ENCODE data around the gene CCDC107. TPM values are rescaled to one million over a fixed set of nuclear protein-coding genes. Genes with fewer than 3 reads are reported as not detected.

CCDC107 gene
- total RNA-seq, 4 donors from 2014 or later: 5.0 to 13.2 (median 9.6) TPM

DNA sequence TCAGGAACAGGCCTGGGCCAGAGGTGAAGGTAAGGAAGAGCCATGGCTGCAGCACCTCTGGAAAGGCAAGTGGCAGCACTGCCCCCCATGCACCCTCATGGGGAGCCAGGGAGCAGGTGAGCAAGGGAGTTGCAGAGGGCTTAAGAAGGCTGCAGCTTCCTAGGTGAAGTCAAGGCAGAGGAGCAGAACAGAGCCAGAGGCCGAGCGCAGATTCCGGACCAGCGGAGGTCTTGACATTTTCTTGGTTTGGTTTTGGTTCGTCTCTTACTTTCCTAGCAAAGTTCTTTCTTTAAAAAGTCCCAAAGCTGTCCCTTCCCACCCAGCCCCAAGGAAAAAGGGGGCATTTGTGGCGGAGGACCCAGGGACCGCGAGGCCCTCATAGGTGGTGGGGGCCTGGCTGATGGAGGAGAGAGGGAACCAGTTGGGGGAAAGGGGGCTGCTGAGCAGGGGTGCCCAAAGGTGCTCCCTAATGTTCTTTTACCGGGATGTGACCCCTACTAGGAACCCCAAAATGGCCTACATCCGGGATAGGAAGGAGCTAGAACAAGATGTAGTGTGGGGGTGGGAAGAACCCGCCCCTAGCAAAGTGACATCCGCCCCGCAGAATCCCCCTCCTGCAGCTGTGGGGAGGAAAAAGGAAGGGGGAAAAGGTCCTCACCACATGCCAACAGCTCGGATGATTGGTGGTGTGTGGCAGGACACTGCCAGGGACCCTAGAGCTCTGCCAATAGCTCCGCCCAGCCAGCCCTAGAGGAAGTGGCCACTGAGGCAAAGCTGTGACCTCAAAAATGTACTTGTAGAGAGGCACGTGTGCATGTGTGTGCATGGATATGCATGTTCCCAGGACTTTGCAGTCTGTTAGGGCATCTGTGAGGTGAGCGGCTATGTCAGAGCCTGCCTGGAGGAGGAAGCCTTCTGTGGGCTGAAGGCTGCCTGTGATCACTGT is 39.0 kb upstream of the CCDC107 start:
- Histone ChIP-seq H3K4me3 (no peak overlapping the region), H3K27ac (no peak overlapping the region), H3K9me3 (no peaks in the 10 kb centered on the region), H3K36me3 (no peaks in the 10 kb centered on the region), H3K4me1 (peaks cover 10% of the 10 kb centered on the region), H3K27me3 (no peaks in the 10 kb centered on the region)
- TF ChIP-seq POLR2A (IDR thresholded peaks at IDR 0.05) (no peak), EP300 (IDR thresholded peaks at IDR 0.05) (no peak), POLR2AphosphoS5 (IDR thresholded peaks at IDR 0.05) (no peak)
- TF ChIP-seq, protein P1, sequence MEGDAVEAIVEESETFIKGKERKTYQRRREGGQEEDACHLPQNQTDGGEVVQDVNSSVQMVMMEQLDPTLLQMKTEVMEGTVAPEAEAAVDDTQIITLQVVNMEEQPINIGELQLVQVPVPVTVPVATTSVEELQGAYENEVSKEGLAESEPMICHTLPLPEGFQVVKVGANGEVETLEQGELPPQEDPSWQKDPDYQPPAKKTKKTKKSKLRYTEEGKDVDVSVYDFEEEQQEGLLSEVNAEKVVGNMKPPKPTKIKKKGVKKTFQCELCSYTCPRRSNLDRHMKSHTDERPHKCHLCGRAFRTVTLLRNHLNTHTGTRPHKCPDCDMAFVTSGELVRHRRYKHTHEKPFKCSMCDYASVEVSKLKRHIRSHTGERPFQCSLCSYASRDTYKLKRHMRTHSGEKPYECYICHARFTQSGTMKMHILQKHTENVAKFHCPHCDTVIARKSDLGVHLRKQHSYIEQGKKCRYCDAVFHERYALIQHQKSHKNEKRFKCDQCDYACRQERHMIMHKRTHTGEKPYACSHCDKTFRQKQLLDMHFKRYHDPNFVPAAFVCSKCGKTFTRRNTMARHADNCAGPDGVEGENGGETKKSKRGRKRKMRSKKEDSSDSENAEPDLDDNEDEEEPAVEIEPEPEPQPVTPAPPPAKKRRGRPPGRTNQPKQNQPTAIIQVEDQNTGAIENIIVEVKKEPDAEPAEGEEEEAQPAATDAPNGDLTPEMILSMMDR (IDR thresholded peaks at IDR 0.05): no peak
- DNase-seq (ENCODE audit: low spot score in 2 of 2): peak in 1 of 2 donors; percentile 60
- WGBS: 80% methylated on average over 17 of the region's 17 CpGs

DNA sequence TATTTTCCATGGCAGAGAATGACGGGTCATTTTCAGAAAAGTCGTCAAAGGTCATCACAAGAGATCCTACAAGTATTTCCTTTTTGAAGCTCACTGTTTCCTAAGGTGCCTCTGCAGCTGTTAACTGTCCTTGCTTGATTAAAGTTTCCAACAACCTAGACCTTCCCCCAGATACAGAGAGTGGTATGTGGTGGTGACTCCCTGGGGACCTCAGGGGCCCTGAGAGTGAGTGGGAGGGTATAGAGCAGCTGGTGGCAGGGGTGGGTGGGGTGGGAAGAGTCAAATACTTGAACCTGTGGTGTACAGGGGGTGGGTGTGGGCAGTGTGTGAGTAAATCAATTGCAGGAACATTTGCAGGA is 38.3 kb upstream of the CCDC107 start:
- WGBS: 91% methylated on average over 2 of the region's 2 CpGs
- Histone ChIP-seq H3K27me3 (no peaks in the 10 kb centered on the region), H3K4me3 (no peak overlapping the region), H3K36me3 (no peaks in the 10 kb centered on the region), H3K27ac (no peak overlapping the region), H3K9me3 (no peaks in the 10 kb centered on the region), H3K4me1 (peaks cover 10% of the 10 kb centered on the region)
- DNase-seq (ENCODE audit: low spot score in 2 of 2): peak in 1 of 2 donors; percentile 25
- TF ChIP-seq POLR2AphosphoS5 (IDR thresholded peaks at IDR 0.05): no peak
- TF ChIP-seq, protein P1 (IDR thresholded peaks at IDR 0.05): no peak
- TF ChIP-seq POLR2A (IDR thresholded peaks at IDR 0.05): no peak
- no peak for TF ChIP-seq EP300 (IDR thresholded peaks at IDR 0.05)

DNA sequence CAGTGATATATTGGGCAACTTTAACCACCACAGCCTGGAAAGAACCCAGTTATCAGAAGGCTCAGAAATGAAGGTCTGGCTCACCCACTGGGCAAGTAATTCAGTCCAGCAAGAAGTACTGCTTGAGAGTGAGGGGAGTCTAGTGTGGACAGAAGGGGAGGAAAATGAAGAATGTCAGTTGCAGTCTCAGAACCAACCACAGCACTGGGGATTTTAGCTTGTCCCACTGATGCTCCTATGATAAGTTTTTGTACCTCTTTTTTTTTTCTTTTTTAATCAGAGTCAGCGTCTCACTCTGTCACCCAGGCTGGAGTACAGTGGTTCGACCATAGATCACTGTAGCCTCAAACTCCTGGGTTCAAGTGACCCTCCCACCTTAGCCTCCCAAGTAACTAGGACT is 30.5 kb upstream of the CCDC107 start:
- WGBS: 81% methylated on average over 2 of the region's 2 CpGs
- Histone ChIP-seq H3K4me1 (no peaks in the 10 kb centered on the region), H3K4me3 (no peak overlapping the region), H3K9me3 (no peaks in the 10 kb centered on the region), H3K27ac (no peak overlapping the region), H3K27me3 (no peaks in the 10 kb centered on the region), H3K36me3 (no peaks in the 10 kb centered on the region)
- TF ChIP-seq, protein P1 (IDR thresholded peaks at IDR 0.05): no peak
- no peak for DNase-seq (ENCODE audit: low spot score in 2 of 2)

DNA sequence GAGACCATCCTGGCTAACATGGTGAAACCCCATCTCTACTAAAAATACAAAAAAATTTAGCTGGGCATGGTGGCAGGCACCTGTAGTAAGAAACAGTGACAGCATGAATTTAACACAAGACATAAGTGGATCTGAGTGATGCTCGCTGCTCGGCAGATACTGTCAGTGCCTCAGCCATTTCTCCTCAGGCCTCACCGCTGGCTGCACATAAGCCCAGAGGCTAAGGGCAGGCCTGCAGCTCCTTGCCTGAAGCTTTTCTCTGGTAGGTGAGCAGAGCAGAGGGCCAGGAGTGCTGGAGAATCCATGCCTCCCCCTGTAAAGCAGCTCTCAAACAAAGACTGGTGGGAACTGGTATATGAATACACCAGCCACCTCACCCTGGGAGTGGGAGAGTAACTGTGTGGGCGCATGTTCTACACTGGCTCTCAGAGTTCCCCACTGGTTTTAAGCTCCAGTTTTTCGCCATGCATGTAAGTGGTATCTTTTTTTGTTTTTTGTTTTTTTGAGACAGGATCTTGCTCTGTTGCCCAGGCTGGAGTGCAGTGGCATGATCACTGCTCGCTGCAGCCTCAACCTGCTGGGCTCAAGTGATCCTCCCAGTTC is 29.6 kb upstream of the CCDC107 start:
- no peaks in the 10 kb centered on the region for H3K36me3 ChIP-seq
- no peaks in the 10 kb centered on the region for H3K27me3 ChIP-seq
- TF ChIP-seq POLR2AphosphoS5 (IDR thresholded peaks at IDR 0.05) (no peak), POLR2A (IDR thresholded peaks at IDR 0.05) (no peak)
- TF ChIP-seq, protein P1 (IDR thresholded peaks at IDR 0.05): no peak
- DNase-seq (ENCODE audit: low spot score in 2 of 2): peak in 1 of 2 donors; percentile 24
- H3K27ac ChIP-seq: no peak overlapping the region
- H3K4me1 ChIP-seq: no peaks in the 10 kb centered on the region
- 94% methylated on average over 6 of the region's 6 CpGs for WGBS
- H3K4me3 ChIP-seq: no peak overlapping the region
- no peaks in the 10 kb centered on the region for H3K9me3 ChIP-seq

DNA sequence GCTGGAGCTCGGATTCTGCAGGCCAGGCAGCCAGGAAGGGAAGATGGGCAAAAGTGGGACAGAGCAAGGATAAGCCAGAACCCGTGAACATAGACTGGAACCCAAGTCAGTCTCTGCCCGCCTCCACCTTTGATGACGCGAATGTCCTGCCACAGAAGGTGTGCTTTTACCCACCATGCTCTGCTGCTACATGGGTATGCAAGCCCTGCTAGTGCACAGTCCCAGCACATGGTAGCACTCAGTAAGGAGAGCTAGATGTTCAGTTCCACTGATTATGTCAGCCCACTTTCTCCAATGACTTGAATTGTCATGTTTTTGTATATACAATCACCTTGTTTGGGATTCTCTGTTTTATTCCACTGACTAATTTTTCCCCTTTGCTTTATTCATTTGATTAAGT is 28.5 kb upstream of the CCDC107 start:
- WGBS: 92% methylated on average over 5 of the region's 5 CpGs
- Histone ChIP-seq H3K9me3 (no peaks in the 10 kb centered on the region), H3K27ac (no peak overlapping the region), H3K4me3 (no peak overlapping the region), H3K36me3 (no peaks in the 10 kb centered on the region), H3K27me3 (no peaks in the 10 kb centered on the region), H3K4me1 (no peaks in the 10 kb centered on the region)
- no peak for TF ChIP-seq EP300 (IDR thresholded peaks at IDR 0.05)
- TF ChIP-seq, protein P1 (IDR thresholded peaks at IDR 0.05): no peak
- no peak for TF ChIP-seq POLR2A (IDR thresholded peaks at IDR 0.05)
- TF ChIP-seq POLR2AphosphoS5 (IDR thresholded peaks at IDR 0.05): no peak
- DNase-seq (ENCODE audit: low spot score in 2 of 2): peak in 1 of 2 donors; percentile 16

All from suprapubic skin (tissue), 4 donors.